ENCODE data around the gene LIPC.

Gene LIPC

GRCh38 chr15:58438111-58438510 is 6.3 kb downstream of the LIPC start:
- Histone ChIP-seq H3K27ac (ENCODE audit: extremely low read depth, low read depth, low read length) (no peak overlapping the region), H3K36me3 (ENCODE audit: control insufficient read depth in 2 of 2, insufficient read depth in 1 of 2, low read length in 2 of 2) (no peaks in the 10 kb centered on the region), H3K4me3 (ENCODE audit: low read depth, low read length) (no peak overlapping the region), H3K9me3 (ENCODE audit: control insufficient read depth, insufficient read depth, low read depth, low read length) (no peaks in the 10 kb centered on the region), H3K4me1 (ENCODE audit: control insufficient read depth, insufficient read depth, low read length) (0 out of 2 replicates have a peak, but pooled peaks cover 2% of the 10 kb centered on the region)
- TF ChIP-seq ZBTB20 (tag by site-specific recombination; IDR thresholded peaks at IDR 0.05) = no peak
- no peak for TF ChIP-seq ZNF548 (tag by site-specific recombination; IDR thresholded peaks at IDR 0.05)
- TF ChIP-seq, protein P1, sequence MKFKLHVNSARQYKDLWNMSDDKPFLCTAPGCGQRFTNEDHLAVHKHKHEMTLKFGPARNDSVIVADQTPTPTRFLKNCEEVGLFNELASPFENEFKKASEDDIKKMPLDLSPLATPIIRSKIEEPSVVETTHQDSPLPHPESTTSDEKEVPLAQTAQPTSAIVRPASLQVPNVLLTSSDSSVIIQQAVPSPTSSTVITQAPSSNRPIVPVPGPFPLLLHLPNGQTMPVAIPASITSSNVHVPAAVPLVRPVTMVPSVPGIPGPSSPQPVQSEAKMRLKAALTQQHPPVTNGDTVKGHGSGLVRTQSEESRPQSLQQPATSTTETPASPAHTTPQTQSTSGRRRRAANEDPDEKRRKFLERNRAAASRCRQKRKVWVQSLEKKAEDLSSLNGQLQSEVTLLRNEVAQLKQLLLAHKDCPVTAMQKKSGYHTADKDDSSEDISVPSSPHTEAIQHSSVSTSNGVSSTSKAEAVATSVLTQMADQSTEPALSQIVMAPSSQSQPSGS (tag by site-specific recombination; IDR thresholded peaks at IDR 0.05; ENCODE audit: low read depth) = no peak
- no peak for TF ChIP-seq ZNF132 (tag by site-specific recombination; IDR thresholded peaks at IDR 0.05; ENCODE audit: borderline replicate concordance)
- ChIA-PET CTCF (interaction anchor here (0.7 to 0.8 kb wide), 2 partner anchors 124 to 449 kb away, joined by 4 read pairs; no protein-coding TSS in a partner anchor), POLR2A (no interaction called here)

DNA sequence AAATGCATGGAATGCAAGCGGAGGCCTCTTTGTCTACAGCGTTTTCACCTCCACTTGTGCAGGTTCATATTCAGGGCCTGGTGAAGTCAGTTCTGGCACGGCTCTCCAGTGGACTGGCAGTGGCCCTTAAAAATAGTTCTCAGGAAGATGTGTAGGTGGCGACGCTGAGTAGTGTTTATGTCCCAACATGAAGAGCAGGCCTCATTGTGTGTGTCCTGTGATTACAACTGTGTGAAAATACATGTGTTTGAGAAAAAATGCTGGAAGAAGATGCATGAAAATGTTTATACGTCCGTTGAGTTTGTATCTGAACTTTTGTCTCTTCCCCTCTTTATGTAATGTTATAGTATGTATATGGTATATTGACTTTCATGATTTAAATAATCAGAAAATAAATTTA is 7.2 kb downstream of the LIPC start:
- no peak for TF ChIP-seq ZEB2 (tag by site-specific recombination; IDR thresholded peaks at IDR 0.05)
- TF ChIP-seq ZNF48 (tag by site-specific recombination; IDR thresholded peaks at IDR 0.05) = no peak
- TF ChIP-seq, protein P2, sequence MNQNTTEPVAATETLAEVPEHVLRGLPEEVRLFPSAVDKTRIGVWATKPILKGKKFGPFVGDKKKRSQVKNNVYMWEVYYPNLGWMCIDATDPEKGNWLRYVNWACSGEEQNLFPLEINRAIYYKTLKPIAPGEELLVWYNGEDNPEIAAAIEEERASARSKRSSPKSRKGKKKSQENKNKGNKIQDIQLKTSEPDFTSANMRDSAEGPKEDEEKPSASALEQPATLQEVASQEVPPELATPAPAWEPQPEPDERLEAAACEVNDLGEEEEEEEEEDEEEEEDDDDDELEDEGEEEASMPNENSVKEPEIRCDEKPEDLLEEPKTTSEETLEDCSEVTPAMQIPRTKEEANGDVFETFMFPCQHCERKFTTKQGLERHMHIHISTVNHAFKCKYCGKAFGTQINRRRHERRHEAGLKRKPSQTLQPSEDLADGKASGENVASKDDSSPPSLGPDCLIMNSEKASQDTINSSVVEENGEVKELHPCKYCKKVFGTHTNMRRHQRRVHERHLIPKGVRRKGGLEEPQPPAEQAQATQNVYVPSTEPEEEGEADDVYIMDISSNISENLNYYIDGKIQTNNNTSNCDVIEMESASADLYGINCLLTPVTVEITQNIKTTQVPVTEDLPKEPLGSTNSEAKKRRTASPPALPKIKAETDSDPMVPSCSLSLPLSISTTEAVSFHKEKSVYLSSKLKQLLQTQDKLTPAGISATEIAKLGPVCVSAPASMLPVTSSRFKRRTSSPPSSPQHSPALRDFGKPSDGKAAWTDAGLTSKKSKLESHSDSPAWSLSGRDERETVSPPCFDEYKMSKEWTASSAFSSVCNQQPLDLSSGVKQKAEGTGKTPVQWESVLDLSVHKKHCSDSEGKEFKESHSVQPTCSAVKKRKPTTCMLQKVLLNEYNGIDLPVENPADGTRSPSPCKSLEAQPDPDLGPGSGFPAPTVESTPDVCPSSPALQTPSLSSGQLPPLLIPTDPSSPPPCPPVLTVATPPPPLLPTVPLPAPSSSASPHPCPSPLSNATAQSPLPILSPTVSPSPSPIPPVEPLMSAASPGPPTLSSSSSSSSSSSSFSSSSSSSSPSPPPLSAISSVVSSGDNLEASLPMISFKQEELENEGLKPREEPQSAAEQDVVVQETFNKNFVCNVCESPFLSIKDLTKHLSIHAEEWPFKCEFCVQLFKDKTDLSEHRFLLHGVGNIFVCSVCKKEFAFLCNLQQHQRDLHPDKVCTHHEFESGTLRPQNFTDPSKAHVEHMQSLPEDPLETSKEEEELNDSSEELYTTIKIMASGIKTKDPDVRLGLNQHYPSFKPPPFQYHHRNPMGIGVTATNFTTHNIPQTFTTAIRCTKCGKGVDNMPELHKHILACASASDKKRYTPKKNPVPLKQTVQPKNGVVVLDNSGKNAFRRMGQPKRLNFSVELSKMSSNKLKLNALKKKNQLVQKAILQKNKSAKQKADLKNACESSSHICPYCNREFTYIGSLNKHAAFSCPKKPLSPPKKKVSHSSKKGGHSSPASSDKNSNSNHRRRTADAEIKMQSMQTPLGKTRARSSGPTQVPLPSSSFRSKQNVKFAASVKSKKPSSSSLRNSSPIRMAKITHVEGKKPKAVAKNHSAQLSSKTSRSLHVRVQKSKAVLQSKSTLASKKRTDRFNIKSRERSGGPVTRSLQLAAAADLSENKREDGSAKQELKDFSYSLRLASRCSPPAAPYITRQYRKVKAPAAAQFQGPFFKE (tag by site-specific recombination; IDR thresholded peaks at IDR 0.05; ENCODE audit: borderline replicate concordance) = no peak
- TF ChIP-seq, protein P1 (tag by site-specific recombination; IDR thresholded peaks at IDR 0.05; ENCODE audit: low read depth) = no peak
- no peak for TF ChIP-seq ZNF266 (tag by site-specific recombination; IDR thresholded peaks at IDR 0.05; ENCODE audit: low read depth)
- TF ChIP-seq YY2 (tag by site-specific recombination; IDR thresholded peaks at IDR 0.05) = no peak
- TF ChIP-seq PRDM1 (tag by site-specific recombination; IDR thresholded peaks at IDR 0.05) = no peak
- POLR2A ChIA-PET = no interaction called here
- H3K4me1 ChIP-seq (ENCODE audit: control insufficient read depth, insufficient read depth, low read length) = 0 out of 2 replicates have a peak, but pooled peaks cover 2% of the 10 kb centered on the region
- no peaks in the 10 kb centered on the region for H3K9me3 ChIP-seq (ENCODE audit: control insufficient read depth, insufficient read depth, low read depth, low read length)
- no peak overlapping the region for H3K4me3 ChIP-seq (ENCODE audit: low read depth, low read length)
- H3K36me3 ChIP-seq (ENCODE audit: control insufficient read depth in 2 of 2, insufficient read depth in 1 of 2, low read length in 2 of 2) = no peaks in the 10 kb centered on the region
- CTCF ChIA-PET = interaction anchor here (0.8 kb wide), 1 partner anchor 125 kb away, joined by 4 read pairs; no protein-coding TSS in a partner anchor
- H3K27ac ChIP-seq (ENCODE audit: extremely low read depth, low read depth, low read length) = no peak overlapping the region

- ChIA-PET POLR2A (no interaction called here), CTCF (no interaction called here)
- Histone ChIP-seq H3K4me3 (ENCODE audit: low read depth, low read length) (no peak overlapping the region), H3K27ac (ENCODE audit: extremely low read depth, low read depth, low read length) (no peak overlapping the region), H3K36me3 (ENCODE audit: control insufficient read depth in 2 of 2, insufficient read depth in 1 of 2, low read length in 2 of 2) (no peaks in the 10 kb centered on the region), H3K4me1 (ENCODE audit: control insufficient read depth, insufficient read depth, low read length) (0 out of 2 replicates have a peak, but pooled peaks cover 2% of the 10 kb centered on the region), H3K9me3 (ENCODE audit: control insufficient read depth, insufficient read depth, low read depth, low read length) (no peaks in the 10 kb centered on the region)
- TF ChIP-seq ZFP69B (tag by site-specific recombination; IDR thresholded peaks at IDR 0.05) = no peak
- no peak for TF ChIP-seq MEIS1 (CRISPR knock-in tag; IDR thresholded peaks at IDR 0.05; ENCODE audit: borderline replicate concordance)
- no peak for TF ChIP-seq ZNF692 (tag by site-specific recombination; IDR thresholded peaks at IDR 0.05)
Observed at GRCh38 chr15:58440158-58440910, 8.5 kb downstream of the LIPC start.

Data from HEK293 (cell line).